Measurements from ENCODE around the gene ABCB11. TPM values are rescaled to one million over a fixed set of nuclear protein-coding genes. Genes with fewer than 3 reads are reported as not detected.
"Not testable (repeated sequence)": the region's sequence is repeated elsewhere in the genome, so short reads cannot be mapped to it uniquely, and the experiment has no call there.

The ABCB11 gene
- total and polyA plus RNA-seq, 3 experiments from 2014 or later = not detected

DNA sequence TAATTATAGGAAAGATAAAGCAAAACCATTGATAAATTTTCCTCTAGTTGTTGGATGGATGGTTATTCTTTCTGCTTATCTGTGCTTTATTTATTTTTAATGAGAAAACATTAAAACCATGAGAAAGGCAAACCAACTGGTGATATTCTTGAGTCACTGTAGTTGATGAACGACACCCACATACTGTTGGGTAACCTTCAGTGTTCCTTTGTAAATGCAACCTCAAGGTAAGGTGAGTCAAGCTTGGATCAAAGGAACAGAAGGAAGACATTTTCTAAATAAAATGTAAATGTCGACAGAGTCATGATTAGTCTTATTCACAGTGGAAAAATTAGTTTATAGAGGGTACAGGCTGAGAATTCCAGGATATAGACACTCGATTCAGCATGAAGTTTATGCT is 12.7 kb downstream of the ABCB11 start:
- CTCF ChIA-PET = no interaction called here
- Histone ChIP-seq H3K4me1 (ENCODE audit: insufficient read depth, low read length) (no peaks in the 10 kb centered on the region), H3K4me3 (ENCODE audit: low read length) (no peak overlapping the region), H3K27ac (ENCODE audit: low read depth, low read length) (no peak overlapping the region), H3K27me3 (ENCODE audit: insufficient read depth, low read length, poor library complexity, severe bottlenecking) (no peaks in the 10 kb centered on the region), H3K9me3 (ENCODE audit: low read length) (no peaks in the 10 kb centered on the region), H3K36me3 (ENCODE audit: insufficient read depth, low read length) (no peaks in the 10 kb centered on the region)
- Mint-ChIP-seq H3K4me3 (no peak overlapping the region), H3K9me3 (no peaks in the 10 kb centered on the region), H3K27ac (no peak overlapping the region), H3K36me3 (no peaks in the 10 kb centered on the region), H3K27me3 (peaks cover 6 to 29% of the 10 kb centered on the region in 2 donors), H3K4me1 (peaks cover 0 to 2% (median 0%) of the 10 kb centered on the region in 3 donors)
- POLR2A ChIA-PET = no interaction called here
- no peak for DNase-seq

DNA sequence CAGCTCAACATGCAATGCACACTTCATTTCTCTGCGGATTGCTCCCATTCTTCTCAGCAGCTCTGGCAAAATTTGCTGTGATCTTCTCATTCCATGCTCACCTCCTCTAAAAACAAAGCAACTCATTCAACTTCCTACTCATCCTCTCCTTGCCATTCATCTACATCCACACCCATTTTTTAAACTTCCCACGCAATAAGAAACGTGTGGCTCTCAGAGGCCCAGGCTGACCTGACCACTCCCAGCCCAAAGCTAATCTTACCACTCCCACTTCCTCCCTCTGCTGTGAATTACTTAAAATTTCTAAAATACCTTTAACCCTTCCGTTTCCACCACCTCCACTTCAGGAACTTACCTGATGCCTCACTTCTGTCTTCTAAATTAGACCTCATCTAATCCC is 15.2 kb downstream of the ABCB11 start:
- peaks cover 0 to 5% (median 0%) of the 10 kb centered on the region in 3 donors for H3K4me1 Mint-ChIP-seq
- H3K27me3 ChIP-seq (ENCODE audit: insufficient read depth, low read length, poor library complexity, severe bottlenecking) = no peaks in the 10 kb centered on the region
- no peak overlapping the region for H3K4me3 ChIP-seq (ENCODE audit: low read length)
- peaks cover 6 to 29% of the 10 kb centered on the region in 2 donors for H3K27me3 Mint-ChIP-seq
- no peaks in the 10 kb centered on the region for H3K9me3 ChIP-seq (ENCODE audit: low read length)
- H3K4me3 Mint-ChIP-seq = no peak overlapping the region
- no peaks in the 10 kb centered on the region for H3K9me3 Mint-ChIP-seq
- ChIA-PET POLR2A (no interaction called here), CTCF (interaction anchor here (1.2 kb wide), 1 partner anchor 94 kb away, joined by 3 read pairs; no protein-coding TSS in a partner anchor)
- H3K36me3 ChIP-seq (ENCODE audit: insufficient read depth, low read length) = no peaks in the 10 kb centered on the region
- H3K36me3 Mint-ChIP-seq = no peaks in the 10 kb centered on the region
- no peak overlapping the region for H3K27ac Mint-ChIP-seq
- DNase-seq = no peak
- H3K4me1 ChIP-seq (ENCODE audit: insufficient read depth, low read length) = no peaks in the 10 kb centered on the region
- H3K27ac ChIP-seq (ENCODE audit: low read depth, low read length) = no peak overlapping the region

DNA sequence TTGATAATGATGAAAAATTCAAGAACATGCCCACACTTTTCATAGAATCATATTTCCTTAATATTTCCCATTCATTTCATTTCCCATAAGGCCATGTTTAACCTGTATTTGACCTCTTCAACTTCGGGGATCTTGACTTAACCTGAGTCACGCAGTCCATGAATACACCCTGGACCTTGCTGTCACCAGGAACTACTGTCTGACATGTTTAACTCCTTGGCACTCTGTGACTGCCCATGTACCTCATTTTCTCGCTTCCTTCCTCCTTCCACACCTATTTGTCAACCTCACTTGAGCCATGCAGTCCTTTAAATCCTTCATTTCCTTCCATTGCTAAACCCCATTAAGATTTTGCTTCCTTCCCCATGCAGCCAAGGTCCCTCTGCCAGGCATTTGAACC is 16.3 kb downstream of the ABCB11 start:
- peaks cover 6 to 29% of the 10 kb centered on the region in 2 donors for H3K27me3 Mint-ChIP-seq
- peaks cover 0 to 5% (median 0%) of the 10 kb centered on the region in 3 donors for H3K4me1 Mint-ChIP-seq
- Histone ChIP-seq H3K27me3 (ENCODE audit: insufficient read depth, low read length, poor library complexity, severe bottlenecking) (no peaks in the 10 kb centered on the region), H3K36me3 (ENCODE audit: insufficient read depth, low read length) (no peaks in the 10 kb centered on the region), H3K4me1 (ENCODE audit: insufficient read depth, low read length) (no peaks in the 10 kb centered on the region), H3K9me3 (ENCODE audit: low read length) (no peaks in the 10 kb centered on the region), H3K4me3 (ENCODE audit: low read length) (no peak overlapping the region), H3K27ac (ENCODE audit: low read depth, low read length) (no peak overlapping the region)
- DNase-seq = no peak
- CTCF ChIA-PET = no interaction called here
- no peaks in the 10 kb centered on the region for H3K9me3 Mint-ChIP-seq
- POLR2A ChIA-PET = no interaction called here
- no peak overlapping the region for H3K27ac Mint-ChIP-seq
- H3K4me3 Mint-ChIP-seq = no peak overlapping the region
- H3K36me3 Mint-ChIP-seq = no peaks in the 10 kb centered on the region

DNA sequence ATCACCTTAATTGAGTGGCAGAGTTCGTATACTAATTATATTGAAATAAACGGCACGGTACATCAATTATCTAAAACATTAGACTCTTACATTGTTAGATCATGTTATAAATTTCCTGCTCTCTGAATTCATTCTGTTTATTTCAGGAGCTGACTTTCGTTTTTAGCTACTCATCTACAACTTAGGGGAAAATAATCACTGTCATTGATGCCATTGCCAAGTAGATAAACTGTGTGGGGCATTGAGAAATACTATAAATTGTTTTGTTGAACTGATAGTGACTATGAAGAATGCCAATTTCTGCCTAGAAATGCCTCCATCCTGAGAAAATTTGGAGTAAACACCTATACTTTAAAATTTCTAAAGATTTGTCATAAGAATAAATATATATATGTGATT is 17.5 kb downstream of the ABCB11 start:
- Histone ChIP-seq H3K9me3 (ENCODE audit: low read length) (no peaks in the 10 kb centered on the region), H3K4me3 (ENCODE audit: low read length) (no peak overlapping the region), H3K4me1 (ENCODE audit: insufficient read depth, low read length) (no peaks in the 10 kb centered on the region), H3K27me3 (ENCODE audit: insufficient read depth, low read length, poor library complexity, severe bottlenecking) (no peaks in the 10 kb centered on the region), H3K27ac (ENCODE audit: low read depth, low read length) (no peak overlapping the region), H3K36me3 (ENCODE audit: insufficient read depth, low read length) (no peaks in the 10 kb centered on the region)
- no peak for DNase-seq
- peaks cover 6 to 25% of the 10 kb centered on the region in 2 donors for H3K27me3 Mint-ChIP-seq
- CTCF ChIA-PET = no interaction called here
- peak overlapping the region in 1 of 8 donors; percentile 14 for H3K27ac Mint-ChIP-seq
- no peaks in the 10 kb centered on the region for H3K36me3 Mint-ChIP-seq
- no peaks in the 10 kb centered on the region for H3K9me3 Mint-ChIP-seq
- no peak overlapping the region for H3K4me3 Mint-ChIP-seq
- POLR2A ChIA-PET = no interaction called here
- H3K4me1 Mint-ChIP-seq = peaks cover 0 to 5% (median 0%) of the 10 kb centered on the region in 3 donors

DNA sequence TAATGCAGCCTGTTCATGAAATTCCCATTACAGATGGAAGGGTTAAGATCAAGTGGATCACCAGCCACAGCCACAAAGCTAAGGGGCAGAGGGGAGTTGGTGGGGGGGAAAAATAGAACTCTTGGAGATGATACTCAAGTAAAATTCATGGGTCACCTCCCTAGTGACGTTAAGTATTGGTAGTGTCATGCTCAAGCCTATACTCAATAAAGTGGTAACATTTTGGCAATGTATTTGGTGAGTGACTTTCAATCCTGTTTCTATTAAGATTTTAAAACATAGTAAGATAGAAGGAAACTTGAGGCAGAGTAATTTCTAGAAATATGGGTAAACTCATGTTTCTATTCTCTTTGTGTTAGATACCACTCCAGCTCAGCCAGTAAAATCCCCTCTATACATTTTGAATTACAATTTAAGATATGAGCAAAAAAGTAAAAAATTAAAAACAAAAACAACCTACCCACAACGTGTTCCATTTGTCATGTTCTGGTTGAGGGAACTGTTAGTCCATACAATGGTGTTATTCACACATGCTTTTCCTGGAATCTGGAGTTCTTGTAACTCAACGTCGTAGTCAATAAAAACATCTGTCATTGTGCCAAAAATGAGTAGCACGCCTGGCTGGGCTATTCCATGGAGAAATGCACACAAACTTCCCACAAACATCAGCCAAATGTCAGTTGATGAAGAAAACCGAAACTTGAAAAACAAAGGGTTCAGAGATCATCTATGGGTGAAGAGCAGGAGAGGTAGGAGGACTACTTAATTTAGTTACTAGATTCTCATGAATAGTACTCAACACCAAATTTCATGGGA is 18.1 kb downstream of the ABCB11 start:
- no peaks in the 10 kb centered on the region for H3K36me3 Mint-ChIP-seq
- DNase-seq = no peak
- H3K36me3 ChIP-seq (ENCODE audit: insufficient read depth, low read length) = no peaks in the 10 kb centered on the region
- H3K4me1 ChIP-seq (ENCODE audit: insufficient read depth, low read length) = no peaks in the 10 kb centered on the region
- ChIA-PET POLR2A (no interaction called here), CTCF (no interaction called here)
- H3K27me3 ChIP-seq (ENCODE audit: insufficient read depth, low read length, poor library complexity, severe bottlenecking) = no peaks in the 10 kb centered on the region
- peak overlapping the region in 1 of 8 donors; percentile 14 for H3K27ac Mint-ChIP-seq
- no peak overlapping the region for H3K4me3 ChIP-seq (ENCODE audit: low read length)
- H3K4me3 Mint-ChIP-seq = no peak overlapping the region
- no peaks in the 10 kb centered on the region for H3K9me3 Mint-ChIP-seq
- peaks cover 6 to 24% of the 10 kb centered on the region in 2 donors for H3K27me3 Mint-ChIP-seq
- no peak overlapping the region for H3K27ac ChIP-seq (ENCODE audit: low read depth, low read length)
- H3K4me1 Mint-ChIP-seq = peaks cover 3 to 11% (median 5%) of the 10 kb centered on the region in 3 donors
- no peaks in the 10 kb centered on the region for H3K9me3 ChIP-seq (ENCODE audit: low read length)

DNA sequence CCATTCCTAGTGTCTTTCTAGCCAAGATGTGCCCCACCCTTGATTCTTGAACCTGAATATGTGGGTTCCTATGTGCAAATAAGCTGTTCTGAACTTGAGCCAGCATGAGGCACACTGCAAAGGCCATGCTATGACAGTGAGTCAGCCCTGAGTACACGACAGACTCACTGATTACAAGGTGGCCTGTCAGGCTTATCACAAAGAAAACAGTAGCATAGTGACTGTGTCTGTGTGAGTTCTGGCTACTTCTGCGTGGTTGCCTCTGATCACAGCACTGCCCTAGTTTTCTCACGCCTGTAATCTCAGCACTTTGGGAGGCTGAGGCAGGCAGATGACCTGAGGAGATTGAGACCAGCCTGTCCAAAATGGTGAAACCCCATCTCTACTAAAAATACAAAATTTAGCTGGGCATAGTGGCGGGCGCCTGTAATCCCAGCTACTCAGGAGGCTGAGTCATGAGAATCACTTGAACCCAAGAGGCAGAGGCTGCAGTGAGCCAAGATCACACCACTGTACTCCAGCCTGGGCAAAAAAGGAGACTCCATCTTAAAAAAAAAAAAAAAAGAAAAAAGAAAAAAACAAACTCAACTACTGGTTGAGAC is 18.8 kb downstream of the ABCB11 start:
- H3K27ac Mint-ChIP-seq; H3K9me3 Mint-ChIP-seq; H3K36me3 Mint-ChIP-seq; H3K27ac ChIP-seq (ENCODE audit: low read depth, low read length); H3K4me1 ChIP-seq (ENCODE audit: insufficient read depth, low read length); H3K27me3 ChIP-seq (ENCODE audit: insufficient read depth, low read length, poor library complexity, severe bottlenecking); H3K4me3 Mint-ChIP-seq; H3K9me3 ChIP-seq (ENCODE audit: low read length); POLR2A ChIA-PET; H3K4me3 ChIP-seq (ENCODE audit: low read length); CTCF ChIA-PET; DNase-seq; H3K36me3 ChIP-seq (ENCODE audit: insufficient read depth, low read length): not testable (repeated sequence)
- Mint-ChIP-seq H3K27me3 (peaks cover 6 to 18% of the 10 kb centered on the region in 2 donors), H3K4me1 (peaks cover 6 to 17% (median 12%) of the 10 kb centered on the region in 3 donors)

DNA sequence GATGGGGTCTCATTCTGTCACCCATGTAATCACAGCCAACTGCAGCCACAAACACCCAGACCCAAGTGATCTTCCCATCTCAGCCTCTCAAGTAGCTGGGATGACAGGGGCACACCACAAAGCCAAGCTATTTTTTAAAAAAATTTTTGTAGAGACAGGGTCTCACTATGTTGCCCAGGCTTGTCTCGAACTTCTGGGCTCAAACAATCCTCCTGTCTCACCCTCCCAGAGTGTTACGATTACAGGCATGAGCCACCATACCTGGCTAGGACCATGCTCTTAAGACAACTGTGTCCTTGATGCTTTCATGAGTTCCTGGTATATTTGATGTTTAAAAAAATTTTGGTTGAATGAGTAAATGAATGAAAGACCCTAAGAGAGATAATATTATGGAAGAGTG is 19.4 kb downstream of the ABCB11 start:
- no peak overlapping the region for H3K27ac ChIP-seq (ENCODE audit: low read depth, low read length)
- no peaks in the 10 kb centered on the region for H3K27me3 ChIP-seq (ENCODE audit: insufficient read depth, low read length, poor library complexity, severe bottlenecking)
- POLR2A ChIA-PET = no interaction called here
- no peak overlapping the region for H3K27ac Mint-ChIP-seq
- H3K4me1 ChIP-seq (ENCODE audit: insufficient read depth, low read length) = no peaks in the 10 kb centered on the region
- no peaks in the 10 kb centered on the region for H3K9me3 ChIP-seq (ENCODE audit: low read length)
- DNase-seq = no peak
- no peak overlapping the region for H3K4me3 ChIP-seq (ENCODE audit: low read length)
- H3K9me3 Mint-ChIP-seq = no peaks in the 10 kb centered on the region
- CTCF ChIA-PET = no interaction called here
- no peak overlapping the region for H3K4me3 Mint-ChIP-seq
- peaks cover 6 to 16% of the 10 kb centered on the region in 2 donors for H3K27me3 Mint-ChIP-seq
- H3K36me3 Mint-ChIP-seq = no peaks in the 10 kb centered on the region
- peaks cover 6 to 19% (median 12%) of the 10 kb centered on the region in 3 donors for H3K4me1 Mint-ChIP-seq
- H3K36me3 ChIP-seq (ENCODE audit: insufficient read depth, low read length) = no peaks in the 10 kb centered on the region

DNA sequence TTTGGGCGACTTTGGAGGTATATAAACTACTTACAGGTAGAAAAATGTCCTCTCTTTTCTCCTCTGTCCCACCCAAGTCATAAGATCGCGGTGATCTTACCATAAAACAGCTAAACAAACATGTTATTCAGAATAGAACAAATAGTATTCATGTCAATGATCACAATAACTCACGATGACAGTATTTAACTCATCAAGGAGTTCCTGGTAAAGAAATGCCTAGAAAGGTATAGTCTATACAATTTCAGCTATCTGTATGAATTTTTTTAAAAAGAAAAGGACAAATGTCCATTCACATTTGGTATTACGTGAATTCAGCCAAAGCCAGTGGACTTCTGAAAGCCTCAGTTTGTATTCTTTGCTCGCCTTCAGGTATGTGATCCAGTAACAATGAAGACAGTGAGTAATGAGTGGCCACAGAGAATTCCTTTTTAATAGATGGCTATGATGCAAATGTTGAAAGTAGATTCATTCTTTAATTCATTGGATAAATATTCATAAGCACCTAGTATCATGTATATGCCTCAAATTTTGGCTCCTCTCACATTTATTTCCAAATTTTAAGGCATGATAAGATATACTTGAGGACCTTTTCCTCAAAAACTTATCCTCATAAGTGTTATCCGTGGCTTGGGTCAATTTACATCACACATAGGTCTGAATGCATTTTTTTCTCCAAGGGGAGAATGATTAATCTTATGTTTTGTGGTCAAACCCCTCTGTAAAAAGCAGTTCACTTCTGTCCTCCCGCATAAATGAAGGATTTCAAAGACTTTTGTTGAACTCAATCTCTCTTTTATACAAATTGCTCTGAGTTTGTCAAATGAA is 20.3 kb downstream of the ABCB11 start:
- Histone ChIP-seq H3K27me3 (ENCODE audit: insufficient read depth, low read length, poor library complexity, severe bottlenecking) (no peaks in the 10 kb centered on the region), H3K9me3 (ENCODE audit: low read length) (no peaks in the 10 kb centered on the region), H3K4me3 (ENCODE audit: low read length) (no peak overlapping the region), H3K27ac (ENCODE audit: low read depth, low read length) (no peak overlapping the region), H3K4me1 (ENCODE audit: insufficient read depth, low read length) (no peaks in the 10 kb centered on the region), H3K36me3 (ENCODE audit: insufficient read depth, low read length) (no peaks in the 10 kb centered on the region)
- H3K4me3 Mint-ChIP-seq = no peak overlapping the region
- H3K36me3 Mint-ChIP-seq = no peaks in the 10 kb centered on the region
- ChIA-PET POLR2A (no interaction called here), CTCF (no interaction called here)
- no peaks in the 10 kb centered on the region for H3K9me3 Mint-ChIP-seq
- no peak overlapping the region for H3K27ac Mint-ChIP-seq
- peaks cover 3 to 12% of the 10 kb centered on the region in 2 donors for H3K27me3 Mint-ChIP-seq
- H3K4me1 Mint-ChIP-seq = peaks cover 6 to 19% (median 12%) of the 10 kb centered on the region in 3 donors
- DNase-seq = no peak

Measured in CD8-positive, alpha-beta memory T cell (primary cell).